Stimulated activated naive CD8-positive, alpha-beta T cell treated with anti-CD3 and anti-CD28 coated beads, Interleukin-15, Interleukin-2, amounts not matched to agents 100 U/mL and 50 U/mL, for 24 hours (primary cell): ENCODE data around the gene MYZAP.

Source experiments
- ATAC-seq: fragments of 150-1000 bp; cut with Tn5 transposase; one replicate; pipeline ENCODE4 v1.10.0; 2021
- DNase-seq: peaks from one replicate; pipeline ENCODE4 v3.0.0; 2021

Gene MYZAP

GRCh38 chr15:57591822-57592367 lies at the start of gene MYZAP:
Gene MYZAP (plus strand): TSS chr15:57591904. CDS start chr15:57592035, 131 bp downstream.
- DNase-seq (peak; percentile 44), ATAC-seq (peak; percentile 69)

- DNase-seq: no peak
These were observed 49.2 kb upstream of the MYZAP start for GRCh38 chr15:57542505-57542817.

GRCh38 chr15:57544848-57545480 lies 46.7 kb upstream of the MYZAP start:
- ATAC-seq (no peak), DNase-seq (no peak)

More at GRCh38 chr15:57542505-57542817, 49.2 kb upstream of the MYZAP start:
- no peak for ATAC-seq

GRCh38 chr15:57545995-57546394 lies 45.7 kb upstream of the MYZAP start:
- DNase-seq (no peak), ATAC-seq (no peak)

GRCh38 chr15:57547243-57547755 lies 44.4 kb upstream of the MYZAP start:
- ATAC-seq (no peak), DNase-seq (no peak)

- no peak for ATAC-seq
- DNase-seq: no peak
These were observed 43.4 kb upstream of the MYZAP start for GRCh38 chr15:57548351-57548750.

- ATAC-seq: no peak
- DNase-seq: no peak
These were observed 42.9 kb upstream of the MYZAP start for GRCh38 chr15:57548835-57549234.

GRCh38 chr15:57549935-57550334 lies 41.8 kb upstream of the MYZAP start:
- no peak for DNase-seq
- no peak for ATAC-seq

- ATAC-seq: no peak
- DNase-seq: no peak
These were observed 41.1 kb upstream of the MYZAP start for GRCh38 chr15:57550640-57551039.

- DNase-seq: no peak
- no peak for ATAC-seq
These were observed 39.7 kb upstream of the MYZAP start for GRCh38 chr15:57551715-57552677.

GRCh38 chr15:57552678-57553334 lies 38.9 kb upstream of the MYZAP start:
- DNase-seq (no peak), ATAC-seq (no peak)

GRCh38 chr15:57553526-57553925 lies 38.2 kb upstream of the MYZAP start:
- DNase-seq (no peak), ATAC-seq (no peak)

GRCh38 chr15:57554063-57554811 lies 37.5 kb upstream of the MYZAP start:
- DNase-seq (no peak), ATAC-seq (no peak)

- no peak for DNase-seq
- no peak for ATAC-seq
These were observed 36.9 kb upstream of the MYZAP start for GRCh38 chr15:57554812-57555179.

GRCh38 chr15:57555270-57555669 lies 36.4 kb upstream of the MYZAP start:
- DNase-seq (no peak), ATAC-seq (no peak)

GRCh38 chr15:57556040-57556439 lies 35.7 kb upstream of the MYZAP start:
- no peak for DNase-seq
- ATAC-seq: no peak

GRCh38 chr15:57557267-57557666 lies 34.4 kb upstream of the MYZAP start:
- no peak for ATAC-seq
- DNase-seq: no peak

GRCh38 chr15:57557810-57558209 lies 33.9 kb upstream of the MYZAP start:
- ATAC-seq: no peak
- no peak for DNase-seq

- ATAC-seq (peak; percentile 34), DNase-seq (peak; percentile 82)
These were observed 31.8 kb upstream of the MYZAP start for GRCh38 chr15:57559875-57560274.

GRCh38 chr15:57561041-57561711 lies 30.5 kb upstream of the MYZAP start:
- ATAC-seq (peak; percentile 78), DNase-seq (peak; percentile 68)

GRCh38 chr15:57562196-57562769 lies 29.4 kb upstream of the MYZAP start:
- DNase-seq (peak; percentile 12), ATAC-seq (no peak)
